IMR-90 (cell line): ENCODE results near the gene PCBP3.

Source experiments
- BHLHE40 ChIP-seq: fragments of 150-350 bp; IDR thresholded peaks from 2 replicates; pipeline ENCODE4 v1.6.1; 2016; ENCODE audit warnings: mild to moderate bottlenecking, low read depth, low read length
- CHD1 ChIP-seq: IDR thresholded peaks from 2 replicates; pipeline ENCODE4 v1.6.1; 2012; ENCODE audit warnings: low read depth, low read length, improper control_type of control experiment
- CTCF ChIP-seq: conservative IDR thresholded peaks from 2 replicates; pipeline ENCODE4 v1.5.1; 2012; ENCODE audit warnings: mild to moderate bottlenecking, low read depth, low read length, improper control_type of control experiment
- ELK1 ChIP-seq: fragments of 150-350 bp; IDR thresholded peaks from 2 replicates; pipeline ENCODE4 v1.6.1; 2016; ENCODE audit warnings: low read depth, mild to moderate bottlenecking, low read length, moderate library complexity, borderline replicate concordance
- FOS ChIP-seq: fragments of 150-350 bp; IDR thresholded peaks from 2 replicates; pipeline ENCODE4 v1.6.1; 2016; ENCODE audit warnings: low read depth, low read length
- MAFK ChIP-seq: IDR thresholded peaks from 2 replicates; pipeline ENCODE4 v1.6.1; 2012; ENCODE audit warnings: low read depth, low read length, improper control_type of control experiment
- POLR2A ChIP-seq: IDR thresholded peaks from 2 replicates; pipeline ENCODE4 v1.6.1; 2012; ENCODE audit warnings: mild to moderate bottlenecking, low read depth, low read length
- RAD21 ChIP-seq: IDR thresholded peaks from 2 replicates; pipeline ENCODE4 v1.6.1; 2012; ENCODE audit warnings: low read length, improper control_type of control experiment
- RCOR1 ChIP-seq: IDR thresholded peaks from 2 replicates; pipeline ENCODE4 v1.6.1; 2012; ENCODE audit warnings: mild to moderate bottlenecking, low read length, improper control_type of control experiment; ENCODE audit not compliant: insufficient replicate concordance
- RFX5 ChIP-seq: IDR thresholded peaks from 2 replicates; pipeline ENCODE4 v1.8.0; 2012; ENCODE audit warnings: low read depth, mild to moderate bottlenecking, low read length, moderate library complexity
- SMC3 ChIP-seq: fragments of 150-350 bp; IDR thresholded peaks from 2 replicates; pipeline ENCODE4 v1.6.1; 2016; ENCODE audit warnings: low read depth, mild to moderate bottlenecking, antibody characterized with exemption, low read length, moderate library complexity
- USF2 ChIP-seq: fragments of 150-350 bp; IDR thresholded peaks from 2 replicates; pipeline ENCODE4 v1.6.1; 2017; ENCODE audit warnings: mild to moderate bottlenecking, antibody characterized with exemption, low read length, low read depth

- TF ChIP-seq CTCF (no peak), POLR2A (no peak), FOS (no peak), USF2 (no peak), SMC3 (no peak), RCOR1 (no peak), CHD1 (no peak), RFX5 (no peak), BHLHE40 (no peak), RAD21 (no peak), MAFK (no peak), ELK1 (no peak)
Observed at GRCh38 chr21:45763074-45763473, 119.5 kb downstream of the PCBP3 start.
